HG03521 (cell line): ENCODE results near the gene FOXL2NB.
"Not testable (repeated sequence)": the region's sequence is repeated elsewhere in the genome, so short reads cannot be mapped to it uniquely, and the experiment has no call there.

ENCODE experiments used
- ATAC-seq: cut with Tn5 transposase; IDR thresholded peaks from one replicate; pipeline ENCODE4 v1.9.1; 2021; ENCODE audit warnings: mild to moderate bottlenecking, moderate library complexity; ENCODE audit not compliant: unreplicated experiment

Gene FOXL2NB

DNA sequence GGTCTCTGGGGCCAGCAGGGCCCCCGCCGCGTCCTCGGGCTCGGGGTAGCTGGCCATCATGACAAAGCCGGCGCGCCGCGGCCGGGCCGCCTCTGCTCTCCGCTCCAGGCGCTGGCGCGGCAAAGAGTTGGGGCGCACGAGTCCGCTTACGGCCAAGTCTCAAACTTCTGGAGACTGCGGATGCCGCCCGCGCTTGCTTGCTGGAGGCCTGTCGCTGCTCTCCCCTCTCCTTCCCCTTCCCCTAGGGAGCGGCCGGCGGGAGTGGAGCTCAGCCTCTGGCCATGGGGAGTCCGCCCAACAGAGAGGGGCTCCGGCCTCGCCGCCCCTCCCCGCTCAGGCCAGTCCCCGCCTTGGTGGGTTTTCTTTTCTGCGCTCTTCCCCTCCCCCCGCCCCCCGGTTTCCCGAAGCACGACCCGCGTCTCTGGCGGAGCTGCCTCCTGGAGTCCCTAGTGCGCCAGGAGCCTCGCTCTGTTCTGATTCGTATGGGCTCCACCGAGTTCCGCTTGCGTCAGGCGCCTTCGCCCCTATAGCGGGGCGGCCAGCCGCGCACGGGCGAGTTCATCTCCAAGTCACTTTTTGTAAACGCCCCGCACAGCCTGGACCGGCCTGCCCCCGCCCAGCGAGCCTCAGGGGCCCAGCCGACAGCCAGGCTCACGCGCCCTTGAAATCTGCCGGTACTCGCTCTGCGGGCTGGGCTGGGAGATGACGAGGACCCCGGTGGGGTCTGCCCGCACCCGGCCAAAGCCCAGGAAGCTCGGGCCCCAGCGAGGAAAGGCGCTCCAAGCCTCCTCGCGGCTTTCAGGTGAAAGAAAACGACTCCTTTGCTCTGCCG lies at the start of gene FOXL2NB, which contains the start of gene FOXL2:
TSS of gene FOXL2NB (plus strand) at position 555 of the 832 bp plus-strand sequence. CDS start at position 703, 148 bp downstream.
TSS of gene FOXL2 (minus strand) at position 475 of the 832 bp plus-strand sequence. CDS start at position 60, 415 bp downstream.
- no peak for ATAC-seq

DNA sequence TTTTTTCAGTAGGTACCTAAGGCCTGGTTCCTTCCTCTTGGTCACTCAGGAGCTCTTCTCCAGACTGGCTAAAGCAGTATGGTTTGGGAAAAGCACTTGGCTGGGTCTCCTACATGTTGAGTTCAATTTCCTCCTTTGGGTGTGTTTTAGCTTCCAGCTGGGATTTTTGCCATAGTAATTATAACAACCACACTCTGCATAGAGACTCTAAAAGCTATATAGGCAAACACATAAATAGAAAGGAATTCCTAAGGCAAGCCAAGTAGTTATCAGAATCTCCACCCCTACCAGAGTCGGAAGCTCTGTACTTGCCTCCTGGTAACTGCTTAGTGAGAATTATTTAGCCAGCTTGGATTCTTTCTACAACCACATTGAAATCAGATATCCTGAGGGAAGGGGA lies 48.7 kb upstream of the FOXL2NB start:
- no peak for ATAC-seq

DNA sequence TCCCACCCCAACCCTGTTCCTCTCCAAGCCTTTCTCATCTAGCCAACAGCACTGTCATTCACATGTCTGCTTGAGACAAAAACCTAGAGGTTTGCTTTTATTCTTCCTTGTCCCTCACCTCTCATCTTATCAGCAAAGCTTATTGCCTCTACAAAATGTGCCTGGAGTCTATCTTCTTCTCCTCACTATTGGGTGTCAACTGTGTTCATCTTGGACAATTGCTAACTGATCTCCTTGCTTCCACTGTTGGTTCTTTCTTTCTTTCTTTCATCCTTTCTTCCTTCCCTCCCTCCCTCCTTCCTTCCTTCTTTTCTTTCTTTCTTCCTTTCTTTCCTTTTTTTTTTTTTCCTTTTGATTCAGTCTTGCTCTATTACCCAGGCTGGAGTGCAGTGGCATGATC lies 48.3 kb upstream of the FOXL2NB start:
- ATAC-seq, result no peak

DNA sequence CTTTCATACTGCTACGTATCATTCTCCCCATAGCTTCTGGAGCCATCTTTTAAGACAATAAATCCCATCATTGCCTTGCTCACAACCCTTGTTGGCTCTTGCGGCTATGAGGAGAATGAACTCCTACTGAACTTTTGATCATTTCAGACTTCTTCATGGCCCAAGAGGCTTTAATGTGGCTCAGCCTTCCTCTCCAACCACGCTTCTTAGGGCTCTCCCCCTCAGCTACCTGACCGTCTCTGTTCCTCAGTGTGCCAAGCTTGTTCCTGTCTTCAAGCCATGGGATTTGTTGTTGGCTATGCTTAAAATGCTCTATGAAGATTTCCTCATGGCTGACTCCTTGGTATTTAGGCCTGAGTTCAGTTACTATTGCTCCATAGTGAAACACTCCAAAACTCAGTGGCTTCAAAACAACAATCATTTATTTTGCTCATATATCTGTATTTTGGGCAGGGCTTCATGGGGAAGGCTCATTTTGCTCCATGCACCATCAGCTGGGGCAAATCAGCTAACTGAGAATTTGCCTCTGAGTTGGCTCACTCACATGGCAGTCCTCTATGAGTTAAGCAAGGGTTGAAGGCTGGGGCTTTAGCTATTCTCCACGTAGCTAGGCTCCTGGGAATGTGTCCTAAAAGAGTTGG lies 47.5 kb upstream of the FOXL2NB start:
- no peak for ATAC-seq

DNA sequence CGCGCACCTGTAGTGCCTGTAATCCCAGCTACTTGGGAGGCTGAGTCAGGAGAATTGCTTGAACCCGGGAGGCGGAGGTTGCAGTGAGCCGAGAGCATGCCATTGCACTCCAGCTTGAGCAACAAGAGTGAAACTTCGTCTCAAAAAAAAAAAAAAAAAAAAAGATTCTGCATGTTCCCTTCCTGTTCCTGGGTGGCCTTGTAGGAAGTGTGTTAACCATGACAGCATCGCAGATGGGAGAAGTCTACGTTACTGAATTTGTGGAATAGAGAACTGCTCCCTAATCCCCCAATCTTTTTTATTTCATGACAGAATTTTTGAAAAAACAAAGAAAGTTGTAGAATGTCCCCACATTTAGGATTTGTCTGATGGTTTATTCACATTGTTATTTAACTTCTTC lies 45.5 kb upstream of the FOXL2NB start:
- ATAC-seq, result no peak

DNA sequence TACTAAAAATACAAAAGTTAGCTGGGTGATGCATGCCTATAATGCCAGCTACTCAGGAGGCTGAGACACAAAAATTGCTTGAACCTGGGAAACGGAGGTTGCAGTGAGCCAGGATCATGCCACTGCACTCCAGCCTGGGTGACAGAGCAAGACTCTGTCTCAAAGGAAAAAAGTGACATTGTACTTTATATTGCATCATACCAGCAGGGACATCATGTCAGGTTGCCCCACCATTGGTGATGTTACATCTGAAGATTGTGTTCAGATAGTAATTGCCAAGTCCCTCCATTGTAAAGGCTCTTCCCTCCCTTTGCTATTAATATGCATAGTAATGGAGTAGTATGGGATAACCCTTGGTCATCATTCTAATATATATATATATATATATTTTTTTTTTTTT lies 44.8 kb upstream of the FOXL2NB start:
- ATAC-seq, result no peak

DNA sequence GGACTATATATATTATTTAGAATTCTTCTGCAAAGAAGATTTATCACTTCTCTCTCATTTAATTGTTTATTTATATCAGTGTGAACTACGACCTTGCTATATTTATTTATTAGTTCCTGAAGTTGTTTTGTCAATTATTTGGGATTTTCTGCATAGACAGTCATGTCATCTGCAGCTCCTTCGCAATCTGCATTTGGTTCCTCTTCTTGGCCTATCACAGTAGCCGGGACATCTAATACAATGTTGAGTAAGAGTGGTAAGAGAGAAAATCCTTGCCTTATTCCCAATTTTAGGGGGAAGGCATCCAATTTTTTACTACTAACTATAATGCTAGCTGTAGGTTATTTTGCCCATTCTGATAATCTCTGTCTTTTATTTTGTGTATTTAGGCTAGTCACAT lies 39.5 kb upstream of the FOXL2NB start:
- ATAC-seq, result no peak

DNA sequence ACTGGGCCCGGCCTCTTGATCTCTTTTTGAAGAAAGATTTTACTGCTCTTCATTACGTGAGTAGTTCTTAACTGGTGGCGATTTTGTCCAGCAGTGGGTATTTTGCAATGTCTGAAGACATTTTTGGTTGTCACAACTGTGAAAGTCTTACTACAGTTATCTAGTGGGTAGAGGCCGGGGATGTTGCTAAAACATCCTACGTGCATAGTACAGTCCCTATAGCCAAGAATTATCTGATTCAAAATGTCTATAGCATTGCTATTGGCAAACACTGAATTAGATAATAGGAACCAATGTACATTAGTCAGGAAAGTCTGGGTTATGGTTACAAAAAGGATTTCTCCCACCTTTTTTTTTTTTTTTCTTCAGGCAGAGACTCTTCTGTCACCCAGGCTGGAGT lies 38.2 kb upstream of the FOXL2NB start:
- no peak for ATAC-seq

DNA sequence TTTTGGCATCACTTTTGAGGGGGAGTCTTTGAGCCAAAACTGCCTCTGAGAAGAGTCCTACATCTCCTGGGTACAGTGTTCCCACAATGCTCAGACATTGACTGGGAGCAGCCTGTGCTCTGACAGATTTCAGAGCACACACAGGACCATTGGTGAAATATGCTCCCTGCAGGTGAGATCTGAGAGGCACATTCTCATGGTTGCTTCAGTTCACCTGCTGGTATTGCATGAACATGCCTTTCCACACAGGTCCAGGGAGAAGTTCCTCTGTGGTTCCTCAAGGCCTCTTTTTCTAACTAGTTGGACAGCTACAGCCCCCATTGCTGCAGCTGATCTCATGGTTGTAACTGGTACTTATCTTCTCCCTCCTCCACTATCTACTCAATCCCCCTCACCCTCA lies 37.1 kb upstream of the FOXL2NB start:
- ATAC-seq, result no peak

DNA sequence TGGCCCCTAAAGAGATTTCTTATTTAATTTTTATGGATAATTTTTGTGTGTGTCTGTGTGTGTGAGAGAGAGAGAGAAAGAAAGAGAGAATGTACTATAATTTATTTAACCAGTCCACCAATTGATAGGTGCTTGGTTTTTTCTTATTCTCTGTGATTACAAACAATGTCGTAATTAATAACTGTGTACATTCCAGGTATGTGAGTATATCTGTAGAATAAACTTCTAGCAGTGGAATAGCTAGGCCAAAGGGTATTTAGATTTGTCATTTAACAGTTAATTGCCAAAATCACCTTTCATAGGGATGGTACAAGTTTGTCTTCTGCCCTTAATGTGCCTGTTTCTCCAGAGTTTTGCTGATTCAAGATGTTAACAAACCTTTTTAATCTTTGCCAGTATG lies 35.4 kb upstream of the FOXL2NB start:
- ATAC-seq, result no peak

DNA sequence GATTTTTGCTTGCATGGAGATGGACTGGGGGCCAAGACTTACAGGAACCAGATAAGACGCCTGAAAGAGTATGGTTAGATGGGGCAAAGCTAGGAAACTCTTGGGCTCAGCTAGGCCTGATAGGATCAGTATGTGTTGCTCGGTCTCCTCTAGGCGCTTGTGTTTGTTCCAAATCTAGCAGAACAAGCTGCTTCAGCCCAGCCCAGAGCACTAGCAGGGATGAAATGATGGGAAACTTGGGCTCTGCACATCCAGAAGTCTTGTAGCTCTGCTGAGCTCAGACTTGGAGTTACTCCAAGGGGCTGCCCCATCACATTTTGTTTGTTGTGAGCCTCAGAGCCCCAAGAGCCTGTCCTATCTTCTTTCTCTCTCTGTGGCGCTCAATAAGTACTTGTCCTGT lies 34.8 kb upstream of the FOXL2NB start:
- no peak for ATAC-seq

DNA sequence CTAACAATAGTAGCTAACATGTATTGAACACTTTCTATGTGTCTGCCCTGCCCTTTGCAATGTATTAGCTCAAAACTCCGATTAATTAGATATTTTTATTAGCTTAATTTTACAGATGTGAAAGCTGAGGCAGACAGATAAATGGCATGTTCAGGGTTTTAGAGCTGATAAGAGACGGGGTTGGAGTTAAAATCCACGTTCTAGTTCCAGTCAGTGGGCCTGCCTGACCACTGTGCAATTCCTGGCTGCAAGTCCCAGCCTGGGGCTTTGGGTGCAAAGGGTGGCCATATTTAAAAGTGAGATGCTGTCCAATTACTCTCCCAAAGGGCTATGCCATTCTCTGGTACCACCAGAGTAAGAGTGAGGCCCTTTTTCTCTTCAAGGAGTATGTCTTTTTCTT lies 33.3 kb upstream of the FOXL2NB start:
- no peak for ATAC-seq

DNA sequence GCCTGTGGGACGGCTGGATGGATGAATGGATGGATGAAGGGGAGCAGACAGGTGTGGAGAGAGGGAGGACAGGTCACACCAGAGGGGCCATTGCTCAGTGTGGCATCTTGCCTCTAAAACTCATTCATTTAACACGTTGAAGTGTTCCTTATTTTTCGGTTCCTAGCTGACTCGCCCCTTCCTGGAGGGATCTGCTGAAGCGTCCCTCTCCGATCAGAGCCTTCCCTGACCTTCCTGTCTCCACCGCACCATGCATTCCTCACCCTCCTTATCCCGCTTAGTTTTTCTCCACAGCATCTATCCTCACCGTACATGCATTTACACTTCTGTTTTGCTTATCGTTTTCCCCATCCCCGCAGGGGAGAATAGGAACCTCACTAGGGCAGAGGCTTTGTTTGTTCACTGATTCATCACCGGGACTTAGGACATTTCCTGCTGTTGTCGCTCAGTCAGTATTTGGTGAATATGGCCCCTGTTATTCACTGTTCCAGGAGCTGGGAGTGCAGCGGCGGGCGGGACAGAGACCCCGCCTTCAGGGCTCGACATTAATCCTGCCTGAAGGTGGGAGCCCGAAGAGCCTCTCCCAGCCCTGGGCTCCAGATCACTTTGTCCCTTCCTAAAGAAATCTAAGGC lies 32.0 kb upstream of the FOXL2NB start:
- no peak for ATAC-seq

DNA sequence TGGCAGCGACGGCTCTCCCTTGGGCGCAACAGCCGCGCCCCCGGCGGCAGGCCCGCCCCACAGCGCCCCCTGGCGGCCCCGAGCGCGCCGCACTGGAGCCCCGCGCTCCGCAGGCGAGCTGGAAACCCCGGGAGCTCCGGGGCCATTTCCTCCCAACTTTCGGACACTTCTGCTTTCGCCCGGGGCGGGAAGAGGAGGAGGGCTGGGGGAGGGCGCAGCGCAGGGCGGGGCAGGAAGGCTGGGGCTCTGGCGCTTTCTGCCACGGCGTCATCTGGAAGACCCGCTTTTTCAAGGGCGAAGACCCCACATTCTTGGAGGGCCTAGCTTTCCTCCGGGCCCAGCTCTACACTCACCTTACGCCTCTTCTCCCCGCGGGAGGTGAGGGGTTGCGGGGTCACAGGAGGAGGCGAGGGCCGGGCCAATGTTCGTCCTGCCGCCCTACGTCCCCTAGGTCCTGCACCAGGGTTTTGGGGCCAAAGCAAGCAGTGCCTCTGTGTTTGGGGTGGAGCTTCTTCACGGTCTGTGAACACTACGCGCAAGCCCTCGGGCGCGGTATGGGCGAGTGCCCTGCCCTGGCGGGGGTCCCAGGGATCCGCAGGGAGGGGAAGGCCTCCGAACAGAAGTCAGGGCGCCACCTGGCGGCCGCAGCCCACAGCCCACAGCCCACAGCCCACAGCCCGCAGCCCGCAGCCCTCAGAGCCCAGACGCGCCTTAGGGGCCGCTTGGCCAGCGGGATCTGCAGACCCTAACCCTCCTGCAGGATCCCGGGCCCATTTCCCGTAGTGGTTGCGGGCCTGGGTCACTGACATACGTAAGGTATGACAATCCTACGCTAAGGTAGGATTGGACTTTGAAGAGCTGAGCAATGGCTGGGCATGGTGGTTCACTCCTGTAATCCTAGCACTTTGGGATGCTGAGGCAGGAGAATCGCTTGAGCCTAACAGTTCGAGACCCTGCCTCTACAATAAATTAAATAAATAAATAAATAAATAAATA lies 31.2 kb upstream of the FOXL2NB start:
- peak; percentile 77 for ATAC-seq

DNA sequence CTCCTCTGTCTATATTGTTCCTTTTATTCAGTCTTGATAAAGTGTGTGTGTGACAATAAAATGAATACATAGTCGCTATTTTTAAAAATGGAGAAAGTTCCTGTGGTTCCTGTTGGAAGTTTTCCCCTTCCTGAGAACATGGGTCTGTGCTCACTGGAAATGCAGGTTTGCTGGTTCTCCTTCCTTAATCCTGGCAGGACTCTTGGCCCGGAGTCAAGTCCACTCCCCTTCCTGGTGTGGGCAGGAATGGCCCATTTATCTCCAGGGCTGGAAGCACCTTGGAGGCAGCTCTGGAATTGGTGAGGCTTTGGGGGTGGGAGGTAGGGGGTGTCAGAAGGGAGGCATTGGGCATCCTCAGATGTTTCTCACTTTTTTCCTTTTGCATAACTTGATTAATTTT lies 30.2 kb upstream of the FOXL2NB start:
- no peak for ATAC-seq

DNA sequence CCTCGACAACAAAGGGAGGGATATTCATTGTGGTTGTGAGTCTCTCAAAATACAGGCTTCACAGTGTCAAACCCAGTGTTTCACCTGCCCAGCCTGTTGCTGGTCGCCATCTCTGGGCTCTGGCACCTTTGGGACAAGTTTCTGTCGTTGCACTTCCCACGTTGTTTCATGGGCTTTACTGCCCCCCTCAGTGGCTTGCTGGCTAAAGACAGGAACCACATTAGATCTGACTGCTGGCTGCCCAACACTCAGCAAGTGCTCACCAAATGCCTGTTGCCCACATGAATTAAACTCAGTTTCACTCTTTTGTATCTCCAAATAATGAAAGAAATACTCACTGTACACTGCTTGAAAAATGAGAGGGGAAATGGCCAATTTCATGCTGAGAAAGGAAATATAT lies 27.7 kb upstream of the FOXL2NB start:
- no peak for ATAC-seq

DNA sequence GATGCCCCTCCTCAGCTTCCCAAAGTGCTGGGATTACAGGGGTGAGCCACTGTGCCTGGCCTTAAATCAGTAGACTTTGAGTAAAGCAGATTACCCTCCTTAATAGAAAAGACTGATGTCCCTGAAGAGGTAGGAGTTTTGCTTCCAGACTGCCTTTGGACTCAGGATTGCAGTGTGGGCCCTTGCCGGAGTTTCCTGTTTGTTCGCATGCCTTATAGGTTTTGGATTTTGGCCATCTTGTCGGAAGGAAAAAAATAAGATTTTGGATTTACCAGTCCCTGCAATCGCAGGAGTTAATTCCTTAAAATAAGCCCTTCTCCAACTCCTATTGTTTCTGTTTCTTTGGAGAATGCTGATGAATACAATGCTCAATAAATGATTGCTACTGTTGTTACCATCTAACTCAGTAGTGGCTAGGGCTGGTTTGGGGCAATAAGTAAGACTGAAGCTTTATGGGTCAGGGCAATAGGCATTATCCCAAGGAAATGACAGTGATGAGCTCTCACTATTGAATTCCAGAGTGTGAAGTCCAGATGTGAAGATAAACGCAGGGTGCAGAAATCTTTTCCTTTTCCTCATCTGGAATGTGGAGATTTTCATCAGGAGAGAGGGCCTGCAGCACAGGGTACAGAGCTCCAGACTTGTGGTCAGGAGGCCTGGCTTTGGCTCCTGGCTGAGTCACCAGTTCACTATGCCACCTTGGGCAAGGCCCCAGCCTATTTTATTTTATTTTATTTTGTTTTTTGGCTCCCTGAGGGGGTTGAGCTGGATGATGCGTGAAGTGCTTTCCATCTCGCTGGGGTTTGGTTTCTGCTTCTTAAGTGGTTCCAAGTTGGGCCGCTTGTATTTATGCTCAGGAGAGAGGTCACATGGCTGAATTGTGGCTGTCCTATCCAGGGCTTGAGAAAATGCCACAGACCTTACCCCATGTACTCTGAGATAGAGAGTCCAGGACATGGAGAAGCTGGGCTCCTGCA lies 25.4 kb upstream of the FOXL2NB start:
- ATAC-seq, result no peak

DNA sequence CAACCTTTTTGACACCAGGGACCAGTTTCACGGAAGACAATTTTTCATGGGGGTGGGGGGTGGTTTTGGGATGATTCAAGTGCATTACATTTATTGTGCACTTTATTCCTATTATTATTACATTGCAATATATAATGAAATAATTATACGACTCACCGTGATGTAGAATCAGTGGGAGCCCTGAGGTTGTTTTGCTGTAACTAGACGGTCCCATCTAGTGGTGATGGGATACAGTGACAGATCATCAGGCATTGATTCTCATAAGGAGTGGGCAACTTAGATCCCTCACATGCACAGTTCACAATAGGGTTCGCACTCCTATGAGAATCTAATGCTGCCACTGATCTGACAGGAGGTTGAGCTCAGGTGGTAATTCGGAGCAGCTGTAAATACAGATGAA lies 24.6 kb upstream of the FOXL2NB start:
- not testable (repeated sequence) for ATAC-seq

DNA sequence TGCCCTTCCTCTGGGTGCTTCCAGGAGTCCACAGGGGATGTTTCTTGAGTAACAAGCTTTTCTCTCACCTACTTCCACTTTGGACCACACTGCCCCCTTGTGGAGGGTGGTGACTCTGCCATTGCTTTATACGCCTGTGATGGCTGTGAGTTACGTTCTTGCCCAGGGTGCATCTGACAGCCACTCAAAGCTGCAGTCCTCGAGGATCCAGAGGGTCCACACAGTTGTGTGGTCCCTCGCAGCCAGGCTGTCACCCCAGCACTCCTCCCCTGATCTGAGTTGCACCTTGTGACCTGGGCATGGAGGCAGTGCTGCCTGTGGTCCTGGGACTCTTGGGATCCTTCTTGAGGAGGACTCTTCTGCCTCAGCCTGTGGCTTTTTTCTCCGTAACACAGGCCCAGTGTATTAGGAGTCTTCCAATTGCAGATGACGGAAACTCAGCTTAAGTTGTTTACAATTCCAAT lies 23.5 kb upstream of the FOXL2NB start:
- peak; percentile 63 for ATAC-seq
